Type B pancreatic cell (in vitro differentiated cells): ENCODE results near the gene KLF7. TPM values are rescaled to one million over a fixed set of nuclear protein-coding genes. Genes with fewer than 3 reads are reported as not detected.

Experiments used
- DNase-seq: peaks from one replicate; pipeline ENCODE4 v3.0.0; 2021; ENCODE audit warnings: mixed read lengths; ENCODE audit not compliant: unreplicated experiment; ENCODE audit errors: extremely low spot score
- H3K27ac Mint-ChIP-seq: 2 replicates; pipeline ENCODE4 v1.8.0; 2021; ENCODE audit warnings: mild to moderate bottlenecking, mixed read lengths
- H3K27me3 Mint-ChIP-seq: 2 replicates; pipeline ENCODE4 v1.8.0; 2021; ENCODE audit warnings: mixed read lengths
- H3K36me3 Mint-ChIP-seq: 2 replicates; pipeline ENCODE4 v1.8.0; 2021; ENCODE audit warnings: mixed read lengths
- H3K4me1 Mint-ChIP-seq: one replicate; pipeline ENCODE4 v1.8.0; 2021; ENCODE audit warnings: mixed read lengths; ENCODE audit not compliant: unreplicated experiment
- H3K4me3 Mint-ChIP-seq: 2 replicates; pipeline ENCODE4 v1.8.0; 2021; ENCODE audit warnings: mild to moderate bottlenecking, mixed read lengths
- H3K9me3 Mint-ChIP-seq: 2 replicates; pipeline ENCODE4 v1.8.0; 2021; ENCODE audit warnings: mixed read lengths
- CTCF ChIP-seq: fragments of 200-600 bp; sonication (generic); conservative IDR thresholded peaks from 2 replicates; pipeline ENCODE4 v1.5.0; 2021; ENCODE audit warnings: antibody characterized with exemption, mild to moderate bottlenecking
- total RNA-seq: library from RNA; stranded (reverse); gene quantifications from 2 replicates; pipeline ENCODE4 v1.2.1, GENCODE V29; 2021; ENCODE audit warnings: low replicate concordance

KLF7 gene
- total RNA-seq, 1 donor from 2014 or later, result 20.3 TPM

- DNase-seq, result no peak
- H3K36me3 Mint-ChIP-seq, result peaks cover 13% of the 10 kb centered on the region
- H3K4me3 Mint-ChIP-seq, result peak overlapping the region; percentile 73
- H3K27me3 Mint-ChIP-seq, result no peaks in the 10 kb centered on the region
- peak overlapping the region; percentile 32 for H3K27ac Mint-ChIP-seq
- no peak for TF ChIP-seq CTCF
- peaks cover 45% of the 10 kb centered on the region for H3K4me1 Mint-ChIP-seq
- H3K9me3 Mint-ChIP-seq, result no peaks in the 10 kb centered on the region
These were observed 21.5 kb downstream of the KLF7 start for GRCh38 chr2:207144173-207144785.

- Mint-ChIP-seq H3K4me1 (peaks cover 46% of the 10 kb centered on the region), H3K27me3 (no peaks in the 10 kb centered on the region), H3K4me3 (peak overlapping the region; percentile 73), H3K9me3 (no peaks in the 10 kb centered on the region), H3K36me3 (peaks cover 8% of the 10 kb centered on the region), H3K27ac (peak overlapping the region; percentile 13)
- TF ChIP-seq CTCF, result no peak
- DNase-seq, result no peak
These were observed 22.3 kb downstream of the KLF7 start for GRCh38 chr2:207143215-207144172.

GRCh38 chr2:207142461-207142860 is 23.3 kb downstream of the KLF7 start:
- Mint-ChIP-seq H3K4me3 (peak overlapping the region; percentile 73), H3K4me1 (peaks cover 53% of the 10 kb centered on the region), H3K36me3 (peaks cover 8% of the 10 kb centered on the region), H3K9me3 (no peaks in the 10 kb centered on the region), H3K27ac (peak overlapping the region; percentile 54), H3K27me3 (no peaks in the 10 kb centered on the region)
- TF ChIP-seq CTCF, result no peak
- no peak for DNase-seq

GRCh38 chr2:207141386-207141785 is 24.4 kb downstream of the KLF7 start:
- H3K27me3 Mint-ChIP-seq, result no peaks in the 10 kb centered on the region
- no peak for DNase-seq
- H3K9me3 Mint-ChIP-seq, result no peaks in the 10 kb centered on the region
- H3K36me3 Mint-ChIP-seq, result peaks cover 8% of the 10 kb centered on the region
- H3K4me1 Mint-ChIP-seq, result peaks cover 61% of the 10 kb centered on the region
- TF ChIP-seq CTCF, result no peak
- no peak overlapping the region for H3K4me3 Mint-ChIP-seq
- no peak overlapping the region for H3K27ac Mint-ChIP-seq

GRCh38 chr2:207140265-207140664 is 25.5 kb downstream of the KLF7 start:
- TF ChIP-seq CTCF, result no peak

More at GRCh38 chr2:207140265-207140664, 25.5 kb downstream of the KLF7 start:
- no peak overlapping the region for H3K4me3 Mint-ChIP-seq
- H3K4me1 Mint-ChIP-seq, result peaks cover 72% of the 10 kb centered on the region
- H3K9me3 Mint-ChIP-seq, result no peaks in the 10 kb centered on the region
- no peaks in the 10 kb centered on the region for H3K27me3 Mint-ChIP-seq
- H3K36me3 Mint-ChIP-seq, result peaks cover 13% of the 10 kb centered on the region
- DNase-seq, result no peak
- H3K27ac Mint-ChIP-seq, result no peak overlapping the region
